ENCODE data around the gene CDK14.

The CDK14 gene

DNA sequence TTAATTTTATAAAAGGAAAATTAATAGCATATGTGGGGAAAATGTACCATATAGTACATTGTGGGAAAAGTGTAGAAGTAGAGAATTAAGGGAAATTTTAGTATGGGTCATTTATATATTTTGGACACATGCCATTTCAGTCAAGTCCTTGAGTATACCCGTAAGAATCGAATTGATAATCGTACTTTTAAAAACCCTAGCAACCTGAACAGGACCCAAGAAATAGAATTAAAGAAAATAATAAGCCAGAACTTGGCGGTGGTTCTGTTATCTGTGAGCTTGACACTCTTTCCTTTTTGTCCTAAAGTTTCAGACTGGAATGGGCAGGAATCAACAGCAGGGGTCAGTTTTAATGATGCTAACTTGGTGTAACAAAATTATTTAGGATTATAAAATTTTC is 221.0 kb downstream of the CDK14 start:
- no peaks in the 10 kb centered on the region for H3K27me3 ChIP-seq
- no peak overlapping the region for H3K4me2 ChIP-seq
- no peak overlapping the region for H3K27ac ChIP-seq
- no peak overlapping the region for H3K9ac ChIP-seq
- TF ChIP-seq Cebpa-rat (IDR thresholded peaks at IDR 0.05) = no peak
- peaks cover 0 to 31% (median 8%) of the 10 kb centered on the region in 11 experiments; a peak in 10 of 22 replicates for H3K36me3 ChIP-seq
- H3K9me3 ChIP-seq (replicated peaks in 1 of 11) = peaks cover 0 to 20% (median 5%) of the 10 kb centered on the region in 11 experiments; a peak in 7 of 22 replicates
- H3K4me3 ChIP-seq = no peak overlapping the region
- H3K4me1 ChIP-seq = no peaks in the 10 kb centered on the region
- no peaks in the 10 kb centered on the region; a peak in 1 of 22 replicates for H4K20me1 ChIP-seq

GRCh38 chr7:90817846-90818245 is 221.7 kb downstream of the CDK14 start:
- Histone ChIP-seq H3K4me3 (no peak overlapping the region), H3K27me3 (no peaks in the 10 kb centered on the region), H3K9ac (no peak overlapping the region), H3K27ac (no peak overlapping the region), H3K4me2 (no peak overlapping the region), H3K4me1 (no peaks in the 10 kb centered on the region), H3K36me3 (peaks cover 0 to 37% (median 13%) of the 10 kb centered on the region in 11 experiments; a peak in 11 of 22 replicates), H3K9me3 (replicated peaks in 1 of 11) (peaks cover 0 to 20% (median 5%) of the 10 kb centered on the region in 11 experiments; a peak in 7 of 22 replicates), H4K20me1 (no peaks in the 10 kb centered on the region; a peak in 1 of 22 replicates)
- TF ChIP-seq Cebpa-rat (IDR thresholded peaks at IDR 0.05) = no peak

DNA sequence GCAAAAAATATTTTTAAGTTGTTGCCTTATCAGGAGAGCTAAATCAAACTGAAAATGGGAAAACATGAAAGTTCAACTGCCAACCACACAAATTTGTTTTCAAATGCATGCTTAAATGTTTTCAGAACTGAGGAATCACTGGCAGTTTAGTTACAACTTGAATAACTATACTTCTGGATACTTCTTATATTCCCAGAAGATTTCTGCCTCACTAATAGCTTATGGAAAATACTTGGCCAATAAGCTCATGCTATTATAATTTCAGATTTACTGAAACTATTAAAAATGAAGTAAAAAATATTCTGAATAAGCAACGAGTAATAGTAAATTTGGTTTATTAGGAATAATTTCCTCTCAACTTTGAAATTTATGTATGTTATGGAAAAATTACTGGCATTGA is 222.2 kb downstream of the CDK14 start:
- H4K20me1 ChIP-seq = no peaks in the 10 kb centered on the region; a peak in 1 of 22 replicates
- H3K27me3 ChIP-seq = no peaks in the 10 kb centered on the region
- H3K27ac ChIP-seq = no peak overlapping the region
- peaks cover 0 to 37% (median 13%) of the 10 kb centered on the region in 11 experiments; a peak in 11 of 22 replicates for H3K36me3 ChIP-seq
- TF ChIP-seq Cebpa-rat (IDR thresholded peaks at IDR 0.05) = no peak
- no peaks in the 10 kb centered on the region for H3K4me1 ChIP-seq
- H3K9ac ChIP-seq = no peak overlapping the region
- H3K4me3 ChIP-seq = no peak overlapping the region
- no peak overlapping the region for H3K4me2 ChIP-seq
- H3K9me3 ChIP-seq (replicated peaks in 1 of 11) = peaks cover 0 to 20% (median 5%) of the 10 kb centered on the region in 11 experiments; a peak in 7 of 22 replicates

DNA sequence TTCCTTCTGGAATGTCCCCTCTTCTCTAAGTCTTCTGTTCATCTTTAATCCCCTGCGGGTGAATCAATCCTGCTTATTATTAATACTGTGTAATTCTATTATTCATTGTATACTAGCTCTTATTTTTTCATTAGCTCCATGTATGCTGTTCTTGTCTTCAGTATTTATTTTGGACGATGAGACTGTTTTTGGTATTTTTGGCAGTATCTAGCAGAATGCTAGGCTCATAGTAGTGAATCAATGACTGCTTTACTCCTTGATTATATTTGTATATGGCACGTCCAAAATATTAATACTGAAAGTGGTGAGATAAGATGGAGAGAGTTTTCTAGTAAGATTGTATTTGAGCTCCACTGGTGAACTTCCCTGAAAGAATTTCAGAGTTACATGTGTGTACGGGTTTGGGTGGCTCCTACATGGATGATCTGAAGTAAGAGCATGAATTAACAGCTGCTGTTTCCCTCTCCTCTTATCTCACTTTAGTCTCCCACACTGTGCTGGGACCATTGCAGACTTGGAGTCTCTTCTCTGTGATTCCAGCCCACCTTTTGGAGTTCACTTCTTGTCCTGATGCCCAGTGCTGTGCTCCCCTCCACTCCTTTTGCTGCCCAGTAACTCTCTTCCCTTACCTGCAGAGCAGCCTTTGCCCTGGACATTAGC is 226.0 kb downstream of the CDK14 start:
- H3K4me3 ChIP-seq = no peak overlapping the region
- no peak overlapping the region for H3K4me2 ChIP-seq
- peaks cover 0 to 30% (median 13%) of the 10 kb centered on the region in 11 experiments; a peak in 11 of 22 replicates for H3K36me3 ChIP-seq
- H3K4me1 ChIP-seq = no peaks in the 10 kb centered on the region
- H4K20me1 ChIP-seq = no peaks in the 10 kb centered on the region; a peak in 1 of 22 replicates
- no peak overlapping the region for H3K27ac ChIP-seq
- H3K27me3 ChIP-seq = no peaks in the 10 kb centered on the region
- TF ChIP-seq Cebpa-rat (IDR thresholded peaks at IDR 0.05) = no peak
- H3K9me3 ChIP-seq (replicated peaks in 1 of 11) = peaks cover 0 to 16% (median 1%) of the 10 kb centered on the region in 11 experiments; a peak in 7 of 22 replicates
- H3K9ac ChIP-seq = no peak overlapping the region

DNA sequence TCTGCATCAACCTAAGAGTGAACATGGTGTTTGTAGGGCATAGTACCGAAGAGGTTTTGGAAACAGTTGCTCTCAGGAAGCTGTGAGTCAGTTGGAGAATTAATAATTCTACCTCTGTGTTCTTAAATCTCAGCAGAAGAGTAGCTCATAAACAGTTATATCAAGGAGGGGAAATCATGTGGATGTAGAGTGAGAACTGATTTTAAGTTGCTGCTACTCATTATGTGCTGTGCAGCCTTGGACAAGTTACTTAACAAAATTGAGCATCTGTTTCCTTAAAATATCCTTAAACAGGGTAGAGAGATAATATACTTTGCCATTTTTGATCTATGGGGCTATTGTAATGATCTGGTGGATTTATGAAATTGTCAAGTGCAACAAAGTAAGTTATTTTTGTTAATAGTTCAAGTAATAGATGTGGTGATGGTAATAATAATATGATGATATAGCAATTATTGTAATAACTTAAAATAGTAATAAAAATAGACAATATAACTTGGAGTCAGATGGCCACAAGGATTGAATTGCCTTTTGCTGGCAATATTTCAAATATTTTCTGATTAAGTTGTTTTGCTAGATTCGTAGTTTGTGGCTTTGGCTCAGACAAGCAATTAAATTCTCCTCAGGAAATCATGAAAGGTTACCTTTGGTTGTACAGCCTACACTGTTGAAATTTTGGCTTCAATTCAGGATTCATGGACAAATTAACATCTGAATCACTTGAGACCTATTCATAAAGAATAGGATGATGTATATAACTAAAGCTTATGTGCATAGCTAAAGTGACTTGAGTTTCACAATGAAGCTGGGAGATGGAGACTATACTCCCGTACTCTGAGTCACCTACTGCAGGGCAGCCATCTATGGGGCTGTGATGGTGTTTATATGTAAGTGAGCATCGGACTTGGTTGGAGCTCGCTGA is 228.5 kb downstream of the CDK14 start:
- no peaks in the 10 kb centered on the region for H3K27me3 ChIP-seq
- no peak overlapping the region for H3K27ac ChIP-seq
- no peaks in the 10 kb centered on the region for H3K4me1 ChIP-seq
- H3K4me3 ChIP-seq = no peak overlapping the region
- no peak overlapping the region for H3K9ac ChIP-seq
- no peaks in the 10 kb centered on the region; a peak in 1 of 22 replicates for H4K20me1 ChIP-seq
- no peak for TF ChIP-seq Cebpa-rat (IDR thresholded peaks at IDR 0.05)
- H3K36me3 ChIP-seq = peaks cover 10 to 47% (median 29%) of the 10 kb centered on the region in 11 experiments
- peaks cover 17 to 39% (median 24%) of the 10 kb centered on the region in 11 experiments for H3K9me3 ChIP-seq (replicated peaks in 1 of 11)
- H3K4me2 ChIP-seq = no peak overlapping the region

DNA sequence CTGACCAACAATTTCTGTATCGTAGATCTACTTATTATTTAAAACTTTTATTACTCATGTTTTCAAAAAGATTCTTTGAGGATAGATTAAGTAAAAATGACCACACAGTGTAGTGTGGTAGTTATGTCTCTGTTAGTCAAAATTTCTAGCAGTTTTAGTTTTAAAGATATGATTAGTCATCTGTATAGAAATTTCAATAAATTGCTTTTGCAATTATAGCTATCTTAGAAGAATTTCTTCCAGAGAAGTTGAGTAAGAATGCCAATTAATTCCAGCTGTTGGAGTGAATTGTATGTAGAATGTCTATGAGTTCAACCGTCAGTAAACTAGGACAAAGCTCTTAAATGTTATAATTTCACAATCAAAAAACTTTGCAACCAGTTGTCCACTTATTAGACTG is 229.7 kb downstream of the CDK14 start:
- H3K9me3 ChIP-seq (replicated peaks in 1 of 11) = peaks cover 25 to 43% (median 34%) of the 10 kb centered on the region in 11 experiments
- no peak overlapping the region for H3K4me2 ChIP-seq
- no peaks in the 10 kb centered on the region for H3K27me3 ChIP-seq
- peaks cover 12 to 45% (median 32%) of the 10 kb centered on the region in 11 experiments; a peak in 21 of 22 replicates for H3K36me3 ChIP-seq
- no peak overlapping the region for H3K4me3 ChIP-seq
- H3K9ac ChIP-seq = no peak overlapping the region
- no peak for TF ChIP-seq Cebpa-rat (IDR thresholded peaks at IDR 0.05)
- H3K27ac ChIP-seq = no peak overlapping the region
- no peaks in the 10 kb centered on the region; a peak in 1 of 22 replicates for H4K20me1 ChIP-seq
- H3K4me1 ChIP-seq = no peaks in the 10 kb centered on the region

DNA sequence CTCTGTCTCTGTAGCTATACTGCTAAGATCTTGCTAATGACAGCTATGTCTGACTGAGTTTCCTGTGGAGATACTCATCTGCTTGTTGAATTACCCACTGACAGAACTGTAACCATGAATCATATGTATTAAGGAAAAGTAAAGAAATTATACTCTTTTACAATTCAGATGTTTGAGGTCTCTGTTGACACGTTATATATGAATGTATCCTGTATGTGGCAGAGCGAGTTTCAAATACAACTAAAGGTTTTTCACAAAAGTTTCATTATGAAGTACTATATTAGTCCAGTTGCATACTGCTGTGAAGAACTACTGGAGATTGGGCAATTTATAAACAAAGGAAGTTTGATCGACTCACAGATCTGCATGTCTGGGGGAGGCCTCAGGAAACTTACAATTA is 232.5 kb downstream of the CDK14 start:
- Histone ChIP-seq H3K27ac (no peak overlapping the region), H3K9me3 (replicated peaks in 1 of 11) (peaks cover 25 to 40% (median 36%) of the 10 kb centered on the region in 11 experiments), H3K4me1 (no peaks in the 10 kb centered on the region), H3K36me3 (peaks cover 12 to 42% (median 25%) of the 10 kb centered on the region in 11 experiments; a peak in 21 of 22 replicates), H3K9ac (no peak overlapping the region), H3K27me3 (no peaks in the 10 kb centered on the region), H4K20me1 (no peaks in the 10 kb centered on the region), H3K4me3 (no peak overlapping the region), H3K4me2 (no peak overlapping the region)
- TF ChIP-seq Cebpa-rat (IDR thresholded peaks at IDR 0.05) = no peak

- H3K4me3 ChIP-seq = no peak overlapping the region
- no peak overlapping the region for H3K4me2 ChIP-seq
- H4K20me1 ChIP-seq = no peaks in the 10 kb centered on the region
- no peaks in the 10 kb centered on the region for H3K27me3 ChIP-seq
- no peak overlapping the region for H3K27ac ChIP-seq
- H3K9ac ChIP-seq = no peak overlapping the region
- peaks cover 12 to 42% (median 27%) of the 10 kb centered on the region in 11 experiments; a peak in 21 of 22 replicates for H3K36me3 ChIP-seq
- no peak for TF ChIP-seq Cebpa-rat (IDR thresholded peaks at IDR 0.05)
- H3K4me1 ChIP-seq = no peaks in the 10 kb centered on the region
- H3K9me3 ChIP-seq (replicated peaks in 1 of 11) = peaks cover 25 to 52% (median 37%) of the 10 kb centered on the region in 11 experiments
Observed at GRCh38 chr7:90830308-90830707, 234.2 kb downstream of the CDK14 start.

DNA sequence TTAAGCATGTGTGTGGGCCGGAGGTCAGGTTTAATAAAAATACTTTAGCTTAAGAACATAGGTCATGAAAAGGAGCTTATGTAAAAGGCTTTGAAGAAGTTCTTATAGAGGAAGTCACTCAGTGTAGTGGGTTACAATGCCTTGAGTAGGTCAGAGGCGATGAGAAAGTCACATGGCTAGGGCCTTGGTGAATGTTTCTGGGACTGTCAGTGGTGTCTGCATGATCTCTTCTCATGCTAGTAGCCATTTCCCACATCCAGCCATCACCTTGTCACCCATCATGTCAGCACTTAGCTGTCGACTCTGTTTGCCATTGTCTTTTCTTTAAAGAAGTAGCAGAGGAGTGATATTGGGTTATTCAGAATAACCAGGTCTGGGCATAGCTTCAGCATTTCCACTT is 236.6 kb downstream of the CDK14 start:
- no peak for TF ChIP-seq Cebpa-rat (IDR thresholded peaks at IDR 0.05)
- no peaks in the 10 kb centered on the region for H4K20me1 ChIP-seq
- H3K4me1 ChIP-seq = no peaks in the 10 kb centered on the region
- no peak overlapping the region for H3K4me3 ChIP-seq
- H3K9me3 ChIP-seq (replicated peaks in 1 of 11) = peaks cover 37 to 60% (median 46%) of the 10 kb centered on the region in 11 experiments
- H3K27me3 ChIP-seq = no peaks in the 10 kb centered on the region
- no peak overlapping the region for H3K9ac ChIP-seq
- no peak overlapping the region for H3K4me2 ChIP-seq
- H3K36me3 ChIP-seq = peaks cover 16 to 53% (median 42%) of the 10 kb centered on the region in 11 experiments
- no peak overlapping the region for H3K27ac ChIP-seq

All from BLaER1 treated with 17β-estradiol and CSF1 and Interleukin-3, amounts not matched to agents 10 nM and 100 nM (cell line).